H1 (cell line): ENCODE data around the gene RNASET2. TPM values are rescaled to one million over a fixed set of nuclear protein-coding genes. Genes with fewer than 3 reads are reported as not detected.

Experiments used
- CTCF ChIA-PET: fragments of 300-600 bp; sonication (Branson Sonifier 250); formaldehyde crosslinking; loops from one replicate; lab custom pipeline; 2021; ENCODE audit not compliant: partially characterized antibody; lab: Charles Lee
- POLR2A ChIA-PET: fragments of 300-600 bp; sonication (Branson Sonifier 250); formaldehyde crosslinking; loops from one replicate; lab custom pipeline; 2021; ENCODE audit warnings: inconsistent platforms; ENCODE audit not compliant: partially characterized antibody; lab: Charles Lee
- DNase-seq, 2 experiments: peaks; one replicate each; pipeline versions ENCODE4 v3.0.0 to v3.0.0-alpha.2; 2010 to 2022; ENCODE audit warnings: low spot score in 2 of 2, low read depth in 1 of 2, mixed read lengths in 1 of 2
- FAIRE-seq: peaks from 2 replicates; lab custom pipeline; 2011; peaks lifted over from hg19 to GRCh38; lab: Jason Lieb, UNC
- H2AFZ ChIP-seq: 2 replicates; pipeline ENCODE4 v1.8.1; 2012; ENCODE audit warnings: low read length, inconsistent platforms
- H2AK5ac ChIP-seq: 2 replicates; pipeline ENCODE4 v1.6.1; 2013; ENCODE audit warnings: low read depth, low read length
- H2BK120ac ChIP-seq: replicated peaks from 2 replicates; pipeline ENCODE3; 2013; ENCODE audit warnings: low read depth, low read length, inconsistent platforms
- H2BK12ac ChIP-seq: 2 replicates; pipeline ENCODE4 v1.6.1; 2013; ENCODE audit warnings: low read depth, low read length
- H2BK15ac ChIP-seq: 2 replicates; pipeline ENCODE4 v1.6.1; 2013; ENCODE audit warnings: low read length
- H2BK20ac ChIP-seq: 2 replicates; pipeline ENCODE4 v1.6.1; 2013; ENCODE audit warnings: low read length
- H2BK5ac ChIP-seq: 2 replicates; pipeline ENCODE4 v1.6.1; 2013; ENCODE audit warnings: low read depth, low read length
- H3K14ac ChIP-seq: 2 replicates; pipeline ENCODE4 v1.6.1; 2013; ENCODE audit warnings: inconsistent platforms; ENCODE audit not compliant: insufficient read length
- H3K18ac ChIP-seq: 2 replicates; pipeline ENCODE4 v1.6.1; 2013; ENCODE audit warnings: low read length; ENCODE audit errors: extremely low read depth
- H3K23ac ChIP-seq: 2 replicates; pipeline ENCODE4 v1.6.1; 2013; ENCODE audit warnings: inconsistent platforms; ENCODE audit not compliant: insufficient read length
- H3K23me2 ChIP-seq: 2 replicates; pipeline ENCODE4 v1.6.1; 2013; ENCODE audit warnings: low read depth, low read length
- H3K27ac ChIP-seq: 2 replicates; pipeline ENCODE4 v1.6.1; 2011; ENCODE audit warnings: low read depth, low read length, inconsistent platforms
- H3K27me3 ChIP-seq, 4 experiments: replicated peaks in 1 of 4; 1 replicate in 1 of 4; 2 replicates in 3 of 4; pipeline versions ENCODE4 v1.6.1 to v1.8.1; 2011 to 2013; ENCODE audit warnings: low read length in 3 of 4, mild to moderate bottlenecking in 3 of 4, inconsistent platforms in 2 of 4, mixed read lengths in 2 of 4, moderate library complexity in 1 of 4; ENCODE audit not compliant: control insufficient read depth in 3 of 4, insufficient read depth in 3 of 4; ENCODE audit errors: extremely low read depth in 1 of 4
- H3K36me3 ChIP-seq, 4 experiments: 2 replicates each; pipeline versions ENCODE4 v1.6.1 to v1.8.1; 2011 to 2013; ENCODE audit warnings: mild to moderate bottlenecking in 4 of 4, low read length in 3 of 4, moderate library complexity in 2 of 4, control low read depth in 1 of 4, inconsistent platforms in 1 of 4; ENCODE audit not compliant: insufficient read depth in 4 of 4, control insufficient read depth in 2 of 4
- H3K4ac ChIP-seq: replicated peaks from 2 replicates; pipeline ENCODE3; 2013; ENCODE audit warnings: low read length, low read depth, mixed read lengths, inconsistent platforms; ENCODE audit not compliant: insufficient read length
- H3K4me1 ChIP-seq, 4 experiments: replicated peaks in 1 of 4; 1 replicate in 1 of 4; 2 replicates in 3 of 4; pipeline versions ENCODE4 v1.6.1 to v1.8.1; 2011 to 2013; ENCODE audit warnings: low read length in 3 of 4, inconsistent platforms in 2 of 4, mixed read lengths in 1 of 4; ENCODE audit not compliant: insufficient read depth in 4 of 4, control insufficient read depth in 3 of 4
- H3K4me2 ChIP-seq, 2 experiments: 2 replicates each; pipeline versions ENCODE4 v1.6.1 to v1.8.1; 2011 to 2013; ENCODE audit warnings: low read depth in 2 of 2, low read length in 2 of 2, control low read depth in 1 of 2, inconsistent platforms in 1 of 2, mild to moderate bottlenecking in 1 of 2; ENCODE audit not compliant: insufficient read depth in 1 of 2
- H3K4me3 ChIP-seq, 4 experiments: fragments of 200-600, 300-600 bp in 1 of 4; sonication (generic), shearing (Covaris generic), sonication (Bioruptor Twin) in 1 of 4; 2 replicates each; pipeline versions ENCODE4 v1.5.1 to v1.8.1; 2011 to 2016; ENCODE audit warnings: low read length in 4 of 4, low read depth in 3 of 4, control low read depth in 2 of 4, inconsistent platforms in 2 of 4, mild to moderate bottlenecking in 2 of 4, mixed read lengths in 1 of 4, moderate library complexity in 1 of 4; ENCODE audit not compliant: insufficient read depth in 2 of 4; ENCODE audit errors: extremely low read depth in 1 of 4
- H3K56ac ChIP-seq: replicated peaks from 2 replicates; pipeline ENCODE3; 2013; ENCODE audit warnings: low read depth, mild to moderate bottlenecking, mixed read lengths, low read length, inconsistent platforms; ENCODE audit not compliant: insufficient read length
- H3K79me1 ChIP-seq: 2 replicates; pipeline ENCODE4 v1.6.1; 2013; ENCODE audit warnings: low read depth, low read length, control low read depth
- H3K79me2 ChIP-seq, 2 experiments: 2 replicates each; pipeline versions ENCODE4 v1.6.1 to v1.8.1; 2012 to 2013; ENCODE audit warnings: low read length in 2 of 2, mild to moderate bottlenecking in 2 of 2, inconsistent platforms in 1 of 2; ENCODE audit not compliant: insufficient read depth in 2 of 2, control insufficient read depth in 1 of 2
- H3K9ac ChIP-seq, 4 experiments: replicated peaks in 1 of 4; 1 replicate in 1 of 4; 2 replicates in 3 of 4; pipeline versions ENCODE4 v1.6.1 to v1.8.1; 2011 to 2013; ENCODE audit warnings: low read depth in 3 of 4, low read length in 3 of 4, control low read depth in 2 of 4, mild to moderate bottlenecking in 2 of 4, moderate library complexity in 2 of 4, inconsistent platforms in 1 of 4; ENCODE audit errors: extremely low read depth in 1 of 4
- H3K9me3 ChIP-seq, 2 experiments: 2 replicates each; pipeline versions ENCODE4 v1.6.1 to v1.8.1; 2012 to 2013; ENCODE audit warnings: mild to moderate bottlenecking in 2 of 2, moderate library complexity in 2 of 2, control low read depth in 1 of 2, inconsistent platforms in 1 of 2, low read depth in 1 of 2, low read length in 1 of 2, mixed read lengths in 1 of 2; ENCODE audit not compliant: insufficient read depth in 2 of 2
- H4K20me1 ChIP-seq, 2 experiments: replicated peaks in 1 of 2; 2 replicates each; pipeline versions ENCODE3 to v1.8.1; 2011 to 2013; ENCODE audit warnings: inconsistent platforms in 2 of 2, low read length in 2 of 2, mild to moderate bottlenecking in 1 of 2; ENCODE audit not compliant: insufficient read depth in 2 of 2, control insufficient read depth in 1 of 2
- H4K5ac ChIP-seq: 2 replicates; pipeline ENCODE4 v1.6.1; 2013; ENCODE audit warnings: low read length, low read depth, mixed read lengths, inconsistent platforms; ENCODE audit not compliant: insufficient read length
- H4K8ac ChIP-seq: 2 replicates; pipeline ENCODE4 v1.8.0; 2013; ENCODE audit warnings: mild to moderate bottlenecking, moderate library complexity, low read length, inconsistent platforms; ENCODE audit not compliant: insufficient read depth; ENCODE audit errors: extremely low read depth
- H4K91ac ChIP-seq: replicated peaks from 2 replicates; pipeline ENCODE3; 2013; ENCODE audit warnings: low read length, mixed read lengths, inconsistent platforms; ENCODE audit not compliant: insufficient read length
- BRCA1 ChIP-seq: IDR thresholded peaks from 2 replicates; pipeline ENCODE4 v1.6.1; 2012; ENCODE audit warnings: low read depth, low read length, improper control_type of control experiment
- CBX5 ChIP-seq: fragments of 300-800, 300-1000 bp; sonication (generic); IDR thresholded peaks from 2 replicates; pipeline ENCODE4 v1.7.1; 2016; ENCODE audit warnings: antibody characterized with exemption, low read length, low read depth
- CTBP2 ChIP-seq: IDR thresholded peaks from 2 replicates; pipeline ENCODE4 v1.7.0; 2011; ENCODE audit warnings: borderline replicate concordance, mild to moderate bottlenecking, moderate library complexity, mixed read lengths, low read length; ENCODE audit not compliant: insufficient read depth, insufficient read length
- GABPA ChIP-seq: IDR thresholded peaks from 2 replicates; pipeline ENCODE4 v1.6.1; 2011; ENCODE audit warnings: mild to moderate bottlenecking, low read length, moderate library complexity, borderline replicate concordance; ENCODE audit not compliant: insufficient read depth
- TCF12 ChIP-seq: IDR thresholded peaks from 2 replicates; pipeline ENCODE4 v1.6.1; 2011; ENCODE audit warnings: low read depth, mild to moderate bottlenecking, low read length
- WGBS, 2 experiments: shearing (Covaris generic) in 1 of 2; methylation state at CpG; one replicate each; pipeline versions ENCODE4 v1.1.6 to v1.1.7; 2013 to 2015; ENCODE audit warnings: low lambda C conversion rate in 2 of 2, mixed read lengths in 2 of 2, inconsistent platforms in 1 of 2, low coverage in 1 of 2, missing lambda C conversion rate in 1 of 2; ENCODE audit not compliant: insufficient replicate concordance in 2 of 2, insufficient coverage in 1 of 2, insufficient read length in 1 of 2; ENCODE audit errors: extremely low coverage in 1 of 2, missing lambda C conversion rate in 1 of 2; 5-methylcytosine and 5-hydroxymethylcytosine counted together
- polyA plus RNA-seq, 7 experiments: library from polyadenylated mRNA; depleted of rRNA in 3 of 7; stranded (reverse) in 5 of 7; unstranded in 2 of 7; fragments of >200 nt in 5 of 7; fragments of 200-250 nt in 2 of 7; gene quantifications; 1 replicate in 5 of 7; 2 replicates in 1 of 7; 4 replicates in 1 of 7; pipeline versions ENCODE4 v1.2.1 to v1.2.3, GENCODE V29; 2011 to 2013; ENCODE audit warnings: missing spikeins in 2 of 7, mixed read lengths in 2 of 7
- total RNA-seq: library from RNA; stranded (reverse); fragmentation: NEBNext Ultra II Directional; extraction: Animal tissue kit (Norgen Biotek cat#: 25700); gene quantifications from 2 replicates; pipeline ENCODE4 v1.2.1, GENCODE V29; 2021
- TF ChIP-seq, protein P1 (sequence below): IDR thresholded peaks from 2 replicates; pipeline ENCODE4 v1.6.1; 2012; ENCODE audit warnings: inconsistent platforms

The RNASET2 gene
- total and polyA plus RNA-seq, 2 of the 8 experiments (the other 6 are each of a cell fraction or from before 2014, with no cell fraction given): 15.7 to 22.9 TPM

DNA sequence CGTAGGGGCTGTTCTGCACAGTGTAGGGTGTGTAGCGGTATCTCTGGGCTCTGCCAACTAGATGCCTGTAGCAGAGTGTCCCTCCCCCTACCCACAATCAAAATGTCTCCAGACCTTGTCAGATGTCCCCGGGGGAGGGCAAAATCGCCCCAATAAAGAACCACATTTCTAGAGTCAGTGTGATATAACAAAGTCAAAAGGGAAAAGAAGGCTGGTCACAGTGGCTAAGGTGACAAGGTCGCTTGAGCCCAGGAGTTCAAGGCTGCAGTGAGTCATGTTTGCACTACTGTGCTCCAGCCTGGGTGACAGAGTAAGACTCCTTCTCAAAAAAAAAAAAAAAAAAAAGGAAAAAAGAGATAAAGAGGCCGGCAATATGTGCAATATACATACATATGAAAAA lies 31.1 kb upstream of the RNASET2 start:
- Histone ChIP-seq H2AK5ac (no peak overlapping the region), H2BK5ac (no peak overlapping the region), H3K27ac (no peak overlapping the region), H4K20me1 (no peaks in the 10 kb centered on the region), H3K4me3 (no peak overlapping the region), H3K79me2 (peaks cover 2 to 27% of the 10 kb centered on the region in 2 experiments; a peak in 3 of 4 replicates), H2BK15ac (no peak overlapping the region), H3K23me2 (no peaks in the 10 kb centered on the region), H2BK120ac (no peak overlapping the region), H3K27me3 (no peaks in the 10 kb centered on the region), H2BK20ac (no peak overlapping the region), H2BK12ac (no peak overlapping the region), H3K9ac (no peak overlapping the region), H3K4me1 (peaks cover 8 to 13% (median 11%) of the 10 kb centered on the region in 4 experiments; a peak in 6 of 7 replicates), H2AFZ (no peak overlapping the region), H3K4me2 (no peak overlapping the region), H3K79me1 (peaks cover 2% of the 10 kb centered on the region; the same call in 1 of the 2 replicates), H4K8ac (no peak overlapping the region), H3K23ac (no peak overlapping the region), H3K56ac (no peak overlapping the region), H3K14ac (no peak overlapping the region), H3K9me3 (no peaks in the 10 kb centered on the region), H4K5ac (no peak overlapping the region), H4K91ac (no peak overlapping the region), H3K4ac (no peak overlapping the region), H3K18ac (no peak overlapping the region), H3K36me3 (peaks cover 0 to 15% (median 8%) of the 10 kb centered on the region in 4 experiments; a peak in 3 of 8 replicates)
- ChIA-PET CTCF (interaction anchor here (0.9 to 4.3 kb wide), 7 partner anchors 8 to 213 kb away, joined by 3 to 46 read pairs (median 5); partner anchors contain the start of gene CEP43), POLR2A (no interaction called here)
- DNase-seq (no peak), FAIRE-seq (no peak)
- no peak for TF ChIP-seq GABPA
- TF ChIP-seq, protein P1, sequence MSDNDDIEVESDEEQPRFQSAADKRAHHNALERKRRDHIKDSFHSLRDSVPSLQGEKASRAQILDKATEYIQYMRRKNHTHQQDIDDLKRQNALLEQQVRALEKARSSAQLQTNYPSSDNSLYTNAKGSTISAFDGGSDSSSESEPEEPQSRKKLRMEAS: no peak
- no peak for TF ChIP-seq CTBP2
- no peak for TF ChIP-seq TCF12
- TF ChIP-seq CBX5: no peak
- no peak for TF ChIP-seq BRCA1
- 78% methylated on average over 5 of the region's 6 CpGs; no CpG with 5 or more reads in 1 of the 2 experiments for WGBS, 2 experiments
